ENCODE measurements around the gene GPER1. TPM values are rescaled to one million over a fixed set of nuclear protein-coding genes. Genes with fewer than 3 reads are reported as not detected.

The GPER1 gene
- polyA plus RNA-seq, 6 donors from 2014 or later = 0.40 to 0.88 (median 0.65) TPM; not detected in 3

DNA sequence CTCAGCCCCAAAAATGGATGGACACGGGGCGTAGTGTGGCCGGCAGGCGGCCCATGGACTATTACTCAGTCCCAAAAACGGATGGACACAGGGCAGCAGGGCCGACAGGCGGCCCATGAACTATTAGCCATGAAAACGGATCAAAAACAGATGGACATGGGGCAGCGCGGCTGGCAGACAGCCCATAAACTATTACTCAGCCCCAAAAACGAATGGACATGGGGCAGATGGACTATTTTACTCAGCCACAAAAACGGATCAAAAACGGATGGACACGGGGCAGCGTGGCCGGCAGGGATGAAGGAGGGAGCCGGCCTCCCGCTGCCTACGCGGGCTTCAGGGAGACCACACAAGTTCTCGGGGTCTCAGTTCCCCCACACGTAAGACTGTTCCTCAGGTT, 32.9 kb downstream of the GPER1 start:
- ATAC-seq (ENCODE audit: low read depth in 2 of 2) = no peak
- DNase-seq = no peak
- Mint-ChIP-seq H3K4me1 (peaks cover 3 to 10% (median 9%) of the 10 kb centered on the region in 3 donors), H3K9me3 (no peaks in the 10 kb centered on the region), H3K27ac (no peak overlapping the region), H3K27me3 (no peaks in the 10 kb centered on the region), H3K4me3 (no peak overlapping the region), H3K36me3 (no peaks in the 10 kb centered on the region)

DNA sequence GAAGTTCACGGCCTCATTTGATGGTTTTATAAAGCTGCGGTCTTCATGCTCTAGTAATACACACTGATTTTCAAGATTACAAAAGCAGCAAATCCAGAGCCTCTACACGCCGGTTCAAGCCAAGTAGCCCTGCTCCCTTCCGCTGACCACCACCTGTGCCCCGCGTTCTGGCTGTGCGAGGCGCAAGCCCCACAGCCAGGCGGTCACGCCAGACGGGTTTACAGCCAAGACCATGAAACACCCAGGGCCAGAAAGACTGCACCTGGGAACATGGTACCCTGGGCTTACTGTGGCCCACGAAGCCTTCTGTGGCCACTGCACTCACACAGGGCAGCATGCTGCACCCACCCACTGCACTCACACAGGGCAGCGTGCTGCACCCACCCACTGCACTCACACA, 33.6 kb downstream of the GPER1 start:
- no peaks in the 10 kb centered on the region for H3K27me3 Mint-ChIP-seq
- DNase-seq (no peak), ATAC-seq (ENCODE audit: low read depth in 2 of 2) (no peak)
- H3K36me3 Mint-ChIP-seq = no peaks in the 10 kb centered on the region
- no peak overlapping the region for H3K27ac Mint-ChIP-seq
- H3K4me1 Mint-ChIP-seq = peaks cover 3 to 10% (median 9%) of the 10 kb centered on the region in 3 donors
- no peak overlapping the region for H3K4me3 Mint-ChIP-seq
- H3K9me3 Mint-ChIP-seq = no peaks in the 10 kb centered on the region

DNA sequence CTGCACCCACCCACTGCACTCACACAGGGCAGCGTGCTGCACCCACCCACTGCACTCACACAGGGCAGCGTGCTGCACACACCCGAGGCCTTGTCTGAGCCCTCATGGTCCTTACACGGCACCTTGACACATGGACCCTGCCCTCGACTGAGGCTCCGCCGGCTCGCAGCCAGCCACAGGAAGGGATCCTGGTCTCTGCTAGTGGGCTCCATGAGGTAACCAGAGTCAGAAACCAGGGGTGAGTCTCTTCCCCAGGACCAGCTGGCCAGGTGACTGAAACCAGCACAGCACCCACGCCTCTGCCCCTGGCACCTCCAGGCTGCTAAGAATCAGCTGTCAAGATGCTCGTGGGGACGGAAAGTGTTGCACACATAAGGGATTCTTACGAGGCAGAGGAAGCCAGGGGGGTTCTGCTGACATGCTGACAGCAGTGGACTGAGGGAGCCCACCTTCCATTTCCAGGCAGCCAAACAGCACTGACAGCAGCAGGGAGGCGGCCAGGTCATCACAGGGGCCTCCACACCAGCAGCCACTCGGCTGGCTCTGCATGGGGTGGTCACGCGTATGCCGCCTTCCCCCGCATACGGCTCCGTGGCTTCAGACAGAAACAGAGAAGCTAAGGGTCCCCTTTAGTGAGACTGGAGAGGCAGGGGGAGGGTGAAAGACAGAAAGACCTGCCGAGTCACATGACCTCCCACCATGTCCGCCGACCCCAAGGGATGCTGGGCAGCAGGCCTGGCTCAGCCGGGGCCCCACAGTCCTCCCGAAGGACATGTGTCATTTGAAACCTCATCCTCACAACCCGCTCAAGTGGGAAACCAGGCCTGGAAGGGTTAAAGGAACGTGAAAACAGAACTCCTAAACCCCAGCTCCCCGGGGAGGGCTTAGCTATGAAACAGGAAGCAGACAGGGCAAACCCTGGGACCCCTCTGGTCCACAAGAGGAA, 34.2 kb downstream of the GPER1 start:
- Mint-ChIP-seq H3K27me3 (no peaks in the 10 kb centered on the region), H3K27ac (peak overlapping the region in 3 of 6 donors; percentile 15 to 83 (median 16)), H3K9me3 (no peaks in the 10 kb centered on the region), H3K4me1 (peaks cover 3 to 10% (median 9%) of the 10 kb centered on the region in 3 donors), H3K4me3 (no peak overlapping the region), H3K36me3 (no peaks in the 10 kb centered on the region)
- DNase-seq = no peak
- no peak for ATAC-seq (ENCODE audit: low read depth in 2 of 2)

DNA sequence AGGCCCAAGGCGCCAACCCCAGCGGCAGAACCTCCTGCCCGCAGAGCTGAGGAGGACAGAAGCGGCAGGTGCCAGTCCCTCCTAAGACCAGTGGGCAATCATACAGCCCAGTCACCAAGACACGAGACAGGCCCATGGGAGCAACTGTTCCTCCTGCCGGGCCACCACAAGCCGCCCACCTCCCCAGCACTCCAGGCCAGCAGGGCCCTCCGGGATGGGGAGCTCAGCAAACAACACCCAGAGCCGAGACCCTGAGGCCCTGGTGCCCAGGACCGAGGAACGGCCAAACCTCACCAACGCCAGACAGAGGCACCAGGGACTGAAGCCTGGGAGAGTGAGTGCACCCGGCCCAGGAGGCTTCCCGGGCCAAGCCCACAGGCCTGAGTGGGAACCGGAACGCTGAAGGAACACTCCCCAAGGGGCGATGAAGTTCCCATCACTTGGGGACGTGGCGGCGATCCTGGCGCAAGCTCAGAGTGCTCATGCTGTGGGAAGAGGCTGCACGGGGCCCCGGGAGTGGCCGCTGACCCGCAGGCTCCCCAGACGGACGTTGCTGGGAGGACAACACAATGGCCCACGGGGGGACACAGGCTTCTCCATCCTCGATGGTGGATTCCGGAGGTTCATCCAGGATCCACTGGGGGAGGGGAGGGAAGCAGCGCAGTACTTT, 35.1 kb downstream of the GPER1 start:
- H3K4me3 Mint-ChIP-seq = no peak overlapping the region
- H3K27me3 Mint-ChIP-seq = no peaks in the 10 kb centered on the region
- H3K4me1 Mint-ChIP-seq = peaks cover 3 to 10% (median 9%) of the 10 kb centered on the region in 3 donors
- ATAC-seq (ENCODE audit: low read depth in 2 of 2) (no peak), DNase-seq (no peak)
- no peaks in the 10 kb centered on the region for H3K9me3 Mint-ChIP-seq
- peak overlapping the region in 3 of 6 donors; percentile 15 to 83 (median 16) for H3K27ac Mint-ChIP-seq
- no peaks in the 10 kb centered on the region for H3K36me3 Mint-ChIP-seq

DNA sequence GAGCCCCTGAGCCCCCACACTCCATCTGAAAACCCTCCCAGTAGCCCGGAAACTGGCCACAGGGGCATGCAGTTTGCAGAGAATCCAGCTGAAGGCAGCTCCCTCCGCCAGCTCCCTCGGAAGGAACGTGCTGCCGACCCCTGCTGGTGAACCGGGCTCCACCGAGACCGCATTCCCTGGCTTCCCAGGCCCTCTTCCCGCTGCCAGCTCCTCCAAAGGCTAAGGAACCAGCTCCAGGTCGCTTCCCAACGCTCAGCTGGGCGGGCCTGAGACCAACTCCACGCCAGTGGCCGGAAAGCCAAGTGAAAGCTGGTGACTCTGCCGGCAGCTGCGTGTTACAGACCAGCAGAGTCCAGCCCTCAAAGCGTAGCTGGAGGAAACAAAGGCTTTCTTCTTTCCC, 35.8 kb downstream of the GPER1 start:
- H3K9me3 Mint-ChIP-seq = no peaks in the 10 kb centered on the region

DNA sequence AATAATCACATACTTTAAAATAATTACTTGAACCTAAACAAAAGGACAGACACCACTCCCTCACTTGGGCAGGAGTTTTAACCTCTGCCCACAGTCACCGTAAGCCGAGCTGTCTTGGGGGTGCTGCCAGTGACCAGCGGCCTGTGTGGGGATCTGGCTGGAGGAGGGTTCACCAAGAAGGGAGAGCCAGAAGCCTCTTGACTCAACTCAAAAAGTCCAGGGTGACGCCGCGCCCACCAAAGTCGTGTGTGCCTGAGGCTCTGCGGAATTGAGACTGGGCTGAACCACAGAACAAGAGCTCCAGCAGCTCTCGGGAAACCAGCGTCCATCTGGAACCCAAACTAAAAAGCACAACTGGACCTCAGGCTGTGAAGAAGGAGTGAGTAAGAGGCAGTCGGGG, 36.3 kb downstream of the GPER1 start:
- H3K4me1 Mint-ChIP-seq = peaks cover 3 to 10% (median 9%) of the 10 kb centered on the region in 3 donors
- H3K27me3 Mint-ChIP-seq = no peaks in the 10 kb centered on the region
- no peak overlapping the region for H3K4me3 Mint-ChIP-seq
- H3K9me3 Mint-ChIP-seq = no peaks in the 10 kb centered on the region
- ATAC-seq (ENCODE audit: low read depth in 2 of 2) = no peak
- no peaks in the 10 kb centered on the region for H3K36me3 Mint-ChIP-seq
- H3K27ac Mint-ChIP-seq = no peak overlapping the region
- DNase-seq = no peak

More for the DNA sequence above, 35.8 kb downstream of the GPER1 start:
- no peak for DNase-seq
- Mint-ChIP-seq H3K36me3 (no peaks in the 10 kb centered on the region), H3K27me3 (no peaks in the 10 kb centered on the region), H3K27ac (no peak overlapping the region), H3K4me1 (peaks cover 3 to 10% (median 9%) of the 10 kb centered on the region in 3 donors), H3K4me3 (no peak overlapping the region)
- ATAC-seq (ENCODE audit: low read depth in 2 of 2) = no peak

DNA sequence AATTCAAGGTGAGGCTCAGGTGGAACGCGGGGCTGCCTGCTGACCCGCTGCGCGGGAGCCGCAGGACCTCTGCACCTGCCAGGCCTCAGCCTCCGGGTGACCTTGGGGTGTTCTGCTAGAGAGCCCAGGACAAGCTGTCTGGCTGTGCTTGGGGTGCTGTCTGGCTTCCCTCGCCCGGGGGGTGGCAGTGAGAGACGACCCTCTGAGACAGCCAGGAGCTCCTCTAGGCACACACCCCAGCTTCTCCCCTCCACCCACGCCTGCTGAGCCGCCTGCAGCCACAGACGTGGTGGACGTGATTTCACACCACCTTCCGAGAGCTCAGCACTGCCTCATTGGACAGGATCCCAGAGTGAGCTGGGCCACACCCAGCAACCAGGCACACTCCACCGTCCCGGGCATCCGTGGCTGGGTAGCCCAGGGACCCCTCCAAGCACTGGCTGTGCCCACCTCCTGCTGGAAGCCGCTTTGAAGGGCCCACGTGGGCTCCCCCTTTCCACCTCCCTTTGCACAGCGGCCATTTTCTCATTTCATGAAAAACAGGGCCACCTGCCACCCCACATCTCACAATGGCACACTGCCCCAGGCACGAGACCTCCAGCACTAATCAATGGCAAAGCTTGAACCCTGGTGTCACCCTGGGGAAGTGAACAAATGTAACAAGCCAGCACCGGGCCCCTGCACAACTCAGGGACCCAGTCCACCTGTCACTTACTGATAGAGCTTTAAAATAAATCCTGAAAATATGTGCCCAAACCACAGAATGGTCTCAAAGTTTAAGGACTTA, 37.1 kb downstream of the GPER1 start:
- no peak for ATAC-seq (ENCODE audit: low read depth in 2 of 2)
- H3K27me3 Mint-ChIP-seq = no peaks in the 10 kb centered on the region
- peaks cover 3 to 10% (median 9%) of the 10 kb centered on the region in 3 donors for H3K4me1 Mint-ChIP-seq
- no peaks in the 10 kb centered on the region for H3K36me3 Mint-ChIP-seq
- H3K9me3 Mint-ChIP-seq = no peaks in the 10 kb centered on the region
- DNase-seq = no peak
- no peak overlapping the region for H3K4me3 Mint-ChIP-seq
- no peak overlapping the region for H3K27ac Mint-ChIP-seq

DNA sequence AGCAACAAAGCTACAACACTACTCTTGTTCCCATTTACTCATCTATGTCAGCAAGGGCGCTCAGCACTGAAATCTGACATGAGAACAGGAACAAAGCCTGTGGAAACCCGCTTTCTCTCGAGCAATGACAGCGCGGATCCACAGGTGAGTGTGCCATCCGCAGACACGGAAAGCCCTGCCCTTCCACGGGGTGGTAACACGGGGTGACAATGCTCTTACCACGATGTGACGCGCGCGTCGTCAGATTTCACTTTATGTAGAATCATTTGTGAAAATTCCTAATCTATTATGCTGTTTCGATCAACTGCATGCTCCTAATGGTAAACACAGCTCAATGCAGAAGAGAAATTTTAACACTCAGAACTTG, 37.7 kb downstream of the GPER1 start:
- H3K36me3 Mint-ChIP-seq = no peaks in the 10 kb centered on the region
- H3K27ac Mint-ChIP-seq = no peak overlapping the region
- ATAC-seq (ENCODE audit: low read depth in 2 of 2) = no peak
- H3K9me3 Mint-ChIP-seq = no peaks in the 10 kb centered on the region
- H3K4me3 Mint-ChIP-seq = no peak overlapping the region
- H3K27me3 Mint-ChIP-seq = no peaks in the 10 kb centered on the region
- H3K4me1 Mint-ChIP-seq = peaks cover 3 to 10% (median 9%) of the 10 kb centered on the region in 3 donors
- no peak for DNase-seq

DNA sequence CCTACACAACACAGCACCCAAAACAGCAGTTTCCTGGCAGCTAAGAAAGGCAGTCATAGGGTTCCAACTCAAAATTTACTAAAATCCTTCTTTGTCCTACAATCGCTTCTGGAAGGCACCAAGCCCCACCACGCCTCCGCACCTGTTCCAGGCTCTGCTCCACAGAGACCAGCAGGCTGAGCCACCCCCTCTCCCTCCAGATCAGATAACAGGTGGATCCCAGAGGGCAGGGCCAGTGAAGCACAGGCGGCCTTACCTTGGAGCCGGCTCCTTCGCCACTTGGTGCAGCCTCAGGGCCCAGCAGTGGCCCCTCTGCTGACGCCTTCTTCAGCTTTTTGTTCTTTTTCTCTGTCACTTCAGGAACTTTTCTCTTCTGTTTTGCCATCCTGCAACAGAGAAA, 39.1 kb downstream of the GPER1 start:
- ATAC-seq (ENCODE audit: low read depth in 2 of 2) = no peak
- Mint-ChIP-seq H3K4me3 (no peak overlapping the region), H3K9me3 (peaks cover 0 to 2% (median 0%) of the 10 kb centered on the region in 7 donors), H3K27ac (no peak overlapping the region), H3K27me3 (no peaks in the 10 kb centered on the region), H3K4me1 (peaks cover 2 to 9% (median 8%) of the 10 kb centered on the region in 3 donors), H3K36me3 (peaks cover 4 to 7% of the 10 kb centered on the region in 2 donors)
- no peak for DNase-seq

DNA sequence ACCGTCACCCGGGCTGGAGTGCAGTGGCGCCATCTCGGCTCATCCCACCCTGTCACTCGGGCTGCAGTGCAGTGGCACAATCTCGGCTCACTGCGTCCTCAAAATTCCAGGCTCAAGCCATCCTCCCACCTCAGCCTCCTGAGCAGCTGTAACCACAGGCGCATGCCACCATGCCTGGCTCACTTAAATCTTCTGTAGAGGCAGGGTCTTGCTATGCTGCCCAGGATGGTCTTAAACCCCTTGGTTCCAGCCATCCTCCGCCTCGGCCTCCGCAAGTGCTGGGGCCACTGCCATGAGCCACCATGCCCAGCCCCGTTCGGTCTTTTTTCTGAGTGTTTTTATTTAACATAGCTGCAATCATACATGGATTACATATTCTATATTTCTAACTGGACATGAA, 41.5 kb downstream of the GPER1 start:
- no peak for DNase-seq
- H3K27ac Mint-ChIP-seq = peak overlapping the region in 2 of 6 donors; percentile 24 to 42
- H3K4me1 Mint-ChIP-seq = no peaks in the 10 kb centered on the region
- no peaks in the 10 kb centered on the region for H3K27me3 Mint-ChIP-seq
- H3K4me3 Mint-ChIP-seq = no peak overlapping the region
- no peak for ATAC-seq (ENCODE audit: low read depth in 2 of 2)
- H3K36me3 Mint-ChIP-seq = peaks cover 4 to 7% of the 10 kb centered on the region in 2 donors
- H3K9me3 Mint-ChIP-seq = peaks cover 0 to 2% (median 0%) of the 10 kb centered on the region in 7 donors

DNA sequence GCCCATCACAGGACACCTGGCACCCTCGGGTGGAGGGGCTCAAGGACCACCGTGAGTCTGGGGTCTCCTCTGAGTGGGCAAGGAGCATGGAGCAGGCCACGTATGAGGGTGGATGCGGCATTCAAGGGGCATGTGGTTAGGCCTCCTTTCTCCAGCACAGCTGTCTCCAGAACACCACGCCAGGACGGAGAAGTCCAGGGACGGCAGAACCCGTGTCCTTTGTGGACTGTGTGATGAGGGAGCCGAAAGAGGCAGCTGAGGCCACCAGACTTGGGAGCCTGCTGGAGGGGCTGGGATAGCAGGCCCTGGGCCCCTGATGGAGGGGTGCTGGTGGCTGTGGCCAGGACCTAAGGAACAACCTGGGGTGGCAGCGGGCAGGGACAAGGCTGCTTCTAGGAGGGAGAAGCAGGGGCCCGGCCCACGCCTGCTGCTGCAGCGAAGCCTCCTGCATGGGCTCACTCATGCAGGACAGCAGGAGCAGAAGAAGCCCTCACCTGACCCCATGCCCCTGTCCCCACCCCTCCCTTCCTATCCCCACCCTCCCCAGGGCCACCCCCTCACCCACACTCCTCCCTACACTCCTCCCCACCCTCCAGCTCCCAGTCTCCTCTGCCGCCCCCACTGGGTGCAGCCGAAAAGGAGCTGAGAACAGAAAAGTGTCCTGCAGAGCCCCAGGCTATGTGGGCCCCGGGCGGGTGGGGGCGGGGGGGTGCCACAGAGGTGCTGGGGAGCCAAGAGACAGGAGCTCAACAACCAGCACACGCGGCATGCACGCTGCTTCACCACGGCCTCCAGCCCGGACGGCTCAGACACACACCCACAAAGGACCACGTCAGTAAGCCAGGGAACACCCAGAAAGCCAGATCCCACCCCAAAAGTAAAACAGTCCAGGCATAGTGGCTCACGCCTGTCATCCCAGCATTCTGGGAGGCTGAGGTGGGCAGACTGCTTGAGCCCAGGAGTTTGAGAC, 42.4 kb downstream of the GPER1 start:
- Mint-ChIP-seq H3K4me1 (peaks cover 0 to 5% (median under 1%) of the 10 kb centered on the region in 3 donors), H3K36me3 (peaks cover 4 to 7% of the 10 kb centered on the region in 2 donors), H3K27ac (no peak overlapping the region), H3K9me3 (peaks cover 0 to 2% (median 0%) of the 10 kb centered on the region in 7 donors), H3K4me3 (no peak overlapping the region), H3K27me3 (no peaks in the 10 kb centered on the region)
- ATAC-seq (ENCODE audit: low read depth in 2 of 2) = no peak
- DNase-seq = no peak

DNA sequence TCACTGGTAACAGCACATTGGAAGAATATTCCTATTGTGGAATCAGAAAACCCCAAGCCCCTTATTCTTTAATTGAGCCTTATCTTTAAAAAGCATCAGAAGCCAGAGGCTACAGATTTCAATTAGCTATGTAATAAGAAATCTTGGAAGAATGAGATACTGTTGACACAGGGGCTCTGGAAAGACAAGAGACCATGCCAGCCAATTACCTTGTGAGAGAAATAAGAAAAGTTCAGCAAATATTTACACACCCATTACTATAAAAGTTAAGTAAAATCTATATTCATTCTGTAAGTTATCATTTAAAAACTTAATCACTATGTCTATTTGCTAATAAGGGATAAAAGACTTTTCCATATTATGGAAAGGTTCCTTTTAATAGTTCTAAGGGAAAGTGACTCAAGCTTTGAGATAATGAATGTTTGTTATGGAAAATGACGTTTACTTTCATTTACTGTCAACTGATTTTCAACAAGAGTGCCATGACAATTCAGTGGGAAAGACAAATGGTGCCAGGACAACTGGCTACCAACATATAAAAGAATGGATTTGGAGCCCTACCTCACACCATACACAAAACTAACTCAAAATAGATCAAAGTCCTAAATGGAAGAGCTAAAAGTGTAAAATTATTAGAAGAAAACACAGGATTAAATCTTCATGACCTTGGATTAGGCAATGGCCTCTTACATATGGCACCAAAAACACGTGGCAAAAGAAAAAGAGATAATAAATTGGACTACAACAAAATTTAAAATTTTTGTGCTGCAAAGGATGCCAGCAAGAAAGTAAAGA, 43.8 kb downstream of the GPER1 start:
- DNase-seq (no peak), ATAC-seq (ENCODE audit: low read depth in 2 of 2) (no peak)
- Mint-ChIP-seq H3K4me3 (no peak overlapping the region), H3K27me3 (no peaks in the 10 kb centered on the region), H3K9me3 (peaks cover 0 to 2% (median 0%) of the 10 kb centered on the region in 7 donors), H3K4me1 (peaks cover 3 to 6% (median 3%) of the 10 kb centered on the region in 3 donors), H3K36me3 (peaks cover 4 to 7% of the 10 kb centered on the region in 2 donors), H3K27ac (no peak overlapping the region)

Data from naive B cell (primary cell).